Keratinocyte (primary cell): ENCODE data around the gene NSMCE1. TPM values are rescaled to one million over a fixed set of nuclear protein-coding genes. Genes with fewer than 3 reads are reported as not detected.
A peak's percentile ranks its signal among the peaks of the same experiment; 100 is the strongest.

Experiments
- DNase-seq: peaks from one replicate; pipeline ENCODE4 v3.0.0-alpha.2; 2011; ENCODE audit warnings: low read depth, missing footprints, low spot score
- FAIRE-seq: peaks from 2 replicates; lab custom pipeline; 2011; peaks lifted over from hg19 to GRCh38; lab: Jason Lieb, UNC
- H2AFZ ChIP-seq: 2 replicates; pipeline ENCODE4 v1.6.0; 2012; ENCODE audit warnings: low read length, control low read depth, inconsistent platforms; ENCODE audit not compliant: control insufficient read depth
- H3K27ac ChIP-seq: 2 replicates; pipeline ENCODE4 v1.5.1; 2011; ENCODE audit warnings: low read length; ENCODE audit not compliant: control insufficient read depth, insufficient read depth
- H3K27me3 ChIP-seq: 3 replicates; pipeline ENCODE4 v1.6.0; 2011; ENCODE audit warnings: low read length; ENCODE audit not compliant: control insufficient read depth, insufficient read depth; ENCODE audit errors: extremely low read depth
- H3K36me3 ChIP-seq, 2 experiments: 2 replicates in 1 of 2; 3 replicates in 1 of 2; pipeline ENCODE4 v1.5.1; 2011; ENCODE audit warnings: low read length in 2 of 2, mild to moderate bottlenecking in 1 of 2; ENCODE audit not compliant: control insufficient read depth in 2 of 2, insufficient read depth in 2 of 2; ENCODE audit errors: extremely low read depth in 1 of 2
- H3K4me1 ChIP-seq: 3 replicates; pipeline ENCODE4 v1.5.1; 2011; ENCODE audit warnings: low read length; ENCODE audit not compliant: control insufficient read depth, insufficient read depth; ENCODE audit errors: extremely low read depth
- H3K4me2 ChIP-seq: 3 replicates; pipeline ENCODE4 v1.6.0; 2011; ENCODE audit warnings: low read depth, low read length; ENCODE audit not compliant: control insufficient read depth, insufficient read depth; ENCODE audit errors: extremely low read depth
- H3K4me3 ChIP-seq, 3 experiments: fragments of 200-600 bp in 1 of 3; sonication (generic) in 1 of 3; 2 replicates in 2 of 3; 3 replicates in 1 of 3; pipeline ENCODE4 v1.5.1; 2011 to 2016; ENCODE audit warnings: low read length in 3 of 3, mild to moderate bottlenecking in 3 of 3, control low read depth in 2 of 3, inconsistent platforms in 1 of 3, low read depth in 1 of 3, mixed read lengths in 1 of 3, mixed run types in 1 of 3, moderate library complexity in 1 of 3; ENCODE audit not compliant: control insufficient read depth in 2 of 3, insufficient read depth in 2 of 3; ENCODE audit errors: extremely low read depth in 1 of 3
- H3K79me2 ChIP-seq: 2 replicates; pipeline ENCODE4 v1.6.0; 2012; ENCODE audit warnings: low read length; ENCODE audit not compliant: control insufficient read depth, insufficient read depth
- H3K9ac ChIP-seq: 3 replicates; pipeline ENCODE4 v1.6.0; 2011; ENCODE audit warnings: low read length; ENCODE audit not compliant: control insufficient read depth, insufficient read depth; ENCODE audit errors: extremely low read depth
- H3K9me1 ChIP-seq: 3 replicates; pipeline ENCODE4 v1.6.0; 2011; ENCODE audit warnings: low read length; ENCODE audit not compliant: control insufficient read depth, insufficient read depth; ENCODE audit errors: extremely low read depth
- H3K9me3 ChIP-seq: 2 replicates; pipeline ENCODE4 v1.5.1; 2012; ENCODE audit warnings: low read depth, low read length; ENCODE audit not compliant: control insufficient read depth
- H4K20me1 ChIP-seq: 3 replicates; pipeline ENCODE4 v1.6.0; 2011; ENCODE audit warnings: low read length; ENCODE audit not compliant: control insufficient read depth, insufficient read depth; ENCODE audit errors: extremely low read depth
- CTCF ChIP-seq, 3 experiments: IDR thresholded peaks in 1 of 3; conservative IDR thresholded peaks in 1 of 3; optimal IDR thresholded peaks in 1 of 3; 2 replicates in 2 of 3; 3 replicates in 1 of 3; pipeline versions ENCODE3 to v1.5.1; 2011; ENCODE audit warnings: low read length in 3 of 3, mild to moderate bottlenecking in 3 of 3, moderate library complexity in 2 of 3, control low read depth in 1 of 3, inconsistent platforms in 1 of 3; ENCODE audit not compliant: insufficient read depth in 2 of 3; ENCODE audit errors: extremely low read depth in 1 of 3
- EZH2 ChIP-seq: IDR thresholded peaks from one replicate; pipeline ENCODE4 v1.6.1; 2012; ENCODE audit warnings: inconsistent platforms, mild to moderate bottlenecking, low read length, moderate library complexity
- dilution Hi-C: fragments of 300-500 bp; cut with MboI; formaldehyde crosslinking; loops from one replicate; pipeline ENCODE4 v1.7.0; 2020; ENCODE audit warnings: low sequenced_read_pairs; ENCODE audit not compliant: extremely low pct_ligation_motif_present
- polyA plus RNA-seq, 5 experiments: library from polyadenylated mRNA; depleted of rRNA in 3 of 5; stranded (reverse) in 3 of 5; stranded (forward) in 1 of 5; unstranded in 1 of 5; fragments of >200 nt; gene quantifications; 1 replicate in 1 of 5; 2 replicates in 3 of 5; 3 replicates in 1 of 5; pipeline versions ENCODE4 v1.2.1 to v1.2.3, GENCODE V29; 2011 to 2012; ENCODE audit warnings: missing spikeins in 2 of 5, low read depth in 1 of 5, low replicate concordance in 1 of 5

NSMCE1 gene
- polyA plus RNA-seq, 1 donor (not counting 4 experiments of a cell fraction or from before 2014, with no cell fraction given), result 55.9 TPM

GRCh38 chr16:27287051-27287811, 18.7 kb upstream of the NSMCE1 start:
- dilution Hi-C loops, result no loop called here
- Histone ChIP-seq H4K20me1 (no peaks in the 10 kb centered on the region), H3K79me2 (no peaks in the 10 kb centered on the region), H3K36me3 (no peaks in the 10 kb centered on the region), H3K27me3 (no peaks in the 10 kb centered on the region), H3K4me1 (peaks cover 14% of the 10 kb centered on the region), H3K9me1 (no peaks in the 10 kb centered on the region), H3K9me3 (peaks cover 2% of the 10 kb centered on the region), H3K4me2 (peak overlapping the region; percentile 20), H3K4me3 (no peak overlapping the region), H3K27ac (peak overlapping the region; percentile 39), H3K9ac (no peak overlapping the region), H2AFZ (no peak overlapping the region)
- no peak for FAIRE-seq
- DNase-seq, result no peak
- TF ChIP-seq EZH2 (no peak), CTCF (optimal IDR thresholded peaks at IDR 0.05 in 1 of 3, IDR thresholded peaks at IDR 0.05 in 1 of 3, conservative IDR thresholded peaks at IDR 0.05 in 1 of 3; ENCODE audit: extremely low read depth in 1 of 3, insufficient read depth in 2 of 3, low read length in 3 of 3) (no peak)

GRCh38 chr16:27286451-27286850, 17.9 kb upstream of the NSMCE1 start:
- DNase-seq (peak; percentile 60), FAIRE-seq (peak; percentile 85)
- no peak overlapping the region for H3K4me3 ChIP-seq
- no peaks in the 10 kb centered on the region for H3K79me2 ChIP-seq
- H4K20me1 ChIP-seq, result no peaks in the 10 kb centered on the region
- dilution Hi-C loops, result no loop called here
- TF ChIP-seq EZH2 (no peak), CTCF (optimal IDR thresholded peaks at IDR 0.05 in 1 of 3, IDR thresholded peaks at IDR 0.05 in 1 of 3, conservative IDR thresholded peaks at IDR 0.05 in 1 of 3; ENCODE audit: extremely low read depth in 1 of 3, insufficient read depth in 2 of 3, low read length in 3 of 3) (no peak)
- H3K27ac ChIP-seq, result peak overlapping the region; percentile 39
- H3K9me3 ChIP-seq, result peaks cover 2% of the 10 kb centered on the region
- H3K4me1 ChIP-seq, result peaks cover 14% of the 10 kb centered on the region
- peak overlapping the region; percentile 51 for H3K4me2 ChIP-seq
- no peak overlapping the region for H2AFZ ChIP-seq
- no peaks in the 10 kb centered on the region for H3K36me3 ChIP-seq
- H3K9me1 ChIP-seq, result no peaks in the 10 kb centered on the region
- H3K27me3 ChIP-seq, result no peaks in the 10 kb centered on the region
- H3K9ac ChIP-seq, result no peak overlapping the region
